Heart left ventricle (tissue), 13 donors: ENCODE results near the gene MED22.

Experiments used
- CTCF ChIP-seq, 12 donors: fragments of 200-600 bp; sonication (generic) in 4 of 12; IDR thresholded peaks; one replicate each; pipeline versions ENCODE4 v1.5.0 to v1.8.0; 2018 to 2022; ENCODE audit warnings: antibody characterized with exemption in 12 of 12, mild to moderate bottlenecking in 5 of 12
- POLR2A ChIP-seq, 2 donors: fragments of 450-650 bp; IDR thresholded peaks; one replicate each; pipeline ENCODE4 v1.6.1; 2017; ENCODE audit warnings: antibody characterized with exemption in 2 of 2, mild to moderate bottlenecking in 2 of 2, moderate library complexity in 2 of 2
- donor health status: ischemic (EF 13 %, LVEDD 7.1; RV severe dilation, severe dysfunction).
- donor health status: DM: no; HTN: yes; CAD: no.
- donor health status: DM: no; HTN: no; CAD: no.
- donor health status: ischemic (EF 25% LVEDD 6.9; RV normal size, moderate dysfunction).
- donor health status: ischemic (EF 25% LVEDD 5.7; RV mildly dilated, moderate dysfunction).
- donor health status: ischemic (EF 35%, LVEDD 5.7; RV mildly dilated, moderate dysfunction).
- donor health status: nonischemic (EF 11% LVEDD 7.7; RV severe dilation, severe dysfunction).
- donor health status: DM: yes; HTN: yes; CAD: no.
- donor health status: PGD.
- donor health status: ischemic (EF 29% LVEDD 5.4; RV normal size, mild dysfunction).
- donor health status: nonischemic (EF 23%, LVEDD 6.1; RV moderate dilation, normal function).

GRCh38 chr9:133369422-133369821, 21.5 kb upstream of the MED22 start:
- TF ChIP-seq CTCF (IDR thresholded peaks at IDR 0.05) = no peak
- TF ChIP-seq POLR2A (IDR thresholded peaks at IDR 0.05) = no peak
